Lung (tissue), 12 donors: Measurements from ENCODE around the gene LRP1. TPM values are rescaled to one million over a fixed set of nuclear protein-coding genes. Genes with fewer than 3 reads are reported as not detected.

ENCODE experiments used
- ATAC-seq: fragments of 200-7000 bp; cut with Tn5 transposase; one replicate; pipeline ENCODE4 v1.9.1; 2020; ENCODE audit warnings: moderate number of reproducible peaks; ENCODE audit not compliant: insufficient read depth, low FRiP score
- DNase-seq, 3 donors: peaks; one replicate each; pipeline ENCODE4 v3.0.0-alpha.2; 2013 to 2017
- H3K27ac ChIP-seq, 2 donors: one replicate each; pipeline ENCODE4 v1.5.1; 2013; ENCODE audit warnings: mild to moderate bottlenecking in 2 of 2, moderate library complexity in 2 of 2, control low read depth in 1 of 2, inconsistent platforms in 1 of 2, low read depth in 1 of 2, low read length in 1 of 2
- H3K27me3 ChIP-seq, 3 donors: one replicate each; pipeline ENCODE4 v1.5.1; 2013; ENCODE audit warnings: low read length in 2 of 3; ENCODE audit not compliant: control insufficient read depth in 3 of 3, insufficient read depth in 3 of 3
- H3K36me3 ChIP-seq, 4 donors: one replicate each; pipeline ENCODE4 v1.5.1; 2013; ENCODE audit warnings: low read length in 4 of 4, mild to moderate bottlenecking in 1 of 4, moderate library complexity in 1 of 4; ENCODE audit not compliant: control insufficient read depth in 4 of 4, insufficient read depth in 4 of 4
- H3K4me1 ChIP-seq, 5 donors: one replicate each; pipeline ENCODE4 v1.5.1; 2013; ENCODE audit warnings: low read length in 5 of 5, mild to moderate bottlenecking in 2 of 5, moderate library complexity in 1 of 5; ENCODE audit not compliant: control insufficient read depth in 5 of 5, insufficient read depth in 5 of 5
- H3K4me3 ChIP-seq: one replicate; pipeline ENCODE4 v1.5.1; 2013; ENCODE audit warnings: mild to moderate bottlenecking, control low read depth, moderate library complexity
- H3K9ac ChIP-seq, 2 donors: one replicate each; pipeline ENCODE4 v1.5.1; 2013; ENCODE audit warnings: low read length in 2 of 2, control low read depth in 1 of 2; ENCODE audit not compliant: insufficient read depth in 1 of 2
- H3K9me3 ChIP-seq, 4 donors: one replicate each; pipeline ENCODE4 v1.5.1; 2013; ENCODE audit warnings: low read length in 3 of 4, mild to moderate bottlenecking in 1 of 4, moderate library complexity in 1 of 4; ENCODE audit not compliant: control insufficient read depth in 4 of 4, insufficient read depth in 3 of 4
- WGBS, 2 donors: extraction: QIAGEN DNeasy Blood & Tissue Kit; methylation state at CpG; one replicate each; pipeline ENCODE4 v1.1.7; 2013; 5-methylcytosine and 5-hydroxymethylcytosine counted together
- polyA plus RNA-seq, 2 donors: library from polyadenylated mRNA; stranded (reverse); fragments of 200-250 nt; gene quantifications; one replicate each; pipeline ENCODE4 v1.2.1, GENCODE V29; 2013
- total RNA-seq, 2 donors: library from RNA; depleted of rRNA in 1 of 2; stranded (reverse); fragments of >200 nt in 1 of 2; gene quantifications; one replicate each; pipeline ENCODE4 v1.2.1, GENCODE V29; 2014 to 2021
- TF ChIP-seq, protein P1 (sequence below): IDR thresholded peaks from 2 replicates; pipeline ENCODE4 v1.5.1; 2012; ENCODE audit warnings: mild to moderate bottlenecking; ENCODE audit errors: control extremely low read depth, extremely low read depth
- donor health status: control.
- donor health status: control.
- donor health status: Bipolar disorder and iron deficiency.
- donor health status: healthy.
- donor health status: DM: yes; HTN: yes; CAD: no.

Gene LRP1
- total and polyA plus RNA-seq, 4 donors, result 52.6 to 338 (median 122) TPM

DNA sequence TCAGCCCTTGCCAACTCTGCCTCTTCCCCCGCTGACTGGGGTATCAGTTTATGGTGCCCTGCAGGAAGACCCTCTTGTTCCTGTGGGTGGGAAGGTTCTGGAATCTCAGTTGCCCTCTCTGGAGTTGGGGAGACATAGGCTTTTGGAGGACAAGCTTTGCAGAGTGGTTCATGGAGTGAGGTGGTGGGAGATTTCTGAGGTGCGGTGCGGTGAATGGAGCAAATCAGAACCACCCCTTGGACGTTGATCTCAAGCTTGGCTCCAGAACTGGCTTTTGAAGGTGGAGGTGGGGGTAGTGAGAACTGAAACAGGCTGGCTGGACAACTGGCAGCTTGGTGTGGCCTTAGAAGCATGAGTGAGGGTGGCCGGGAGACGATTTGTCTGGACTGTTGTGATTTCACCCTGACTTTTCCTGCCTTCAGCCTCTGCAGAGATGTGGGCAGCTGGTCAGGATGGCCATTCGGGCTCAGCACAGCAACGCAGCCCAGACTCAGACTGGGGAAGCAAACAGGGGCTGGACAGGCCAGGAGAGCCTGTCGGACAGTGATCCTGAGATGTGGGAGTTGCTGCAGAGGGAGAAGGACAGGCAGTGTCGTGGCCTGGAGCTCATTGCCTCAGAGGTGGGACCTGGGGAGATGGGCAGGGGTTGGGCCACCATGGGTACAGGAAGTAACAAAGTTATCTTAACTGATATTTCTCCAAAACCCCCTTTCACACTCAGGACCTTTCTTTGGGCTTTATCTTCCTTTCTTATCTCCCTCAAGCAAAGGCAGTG is 102.3 kb downstream of the LRP1 start:
- peaks cover 5 to 24% (median 20%) of the 10 kb centered on the region in 3 donors for H3K27me3 ChIP-seq
- DNase-seq, result no peak
- peaks cover 0 to 31% (median 16%) of the 10 kb centered on the region in 5 donors for H3K4me1 ChIP-seq
- TF ChIP-seq, protein P1, sequence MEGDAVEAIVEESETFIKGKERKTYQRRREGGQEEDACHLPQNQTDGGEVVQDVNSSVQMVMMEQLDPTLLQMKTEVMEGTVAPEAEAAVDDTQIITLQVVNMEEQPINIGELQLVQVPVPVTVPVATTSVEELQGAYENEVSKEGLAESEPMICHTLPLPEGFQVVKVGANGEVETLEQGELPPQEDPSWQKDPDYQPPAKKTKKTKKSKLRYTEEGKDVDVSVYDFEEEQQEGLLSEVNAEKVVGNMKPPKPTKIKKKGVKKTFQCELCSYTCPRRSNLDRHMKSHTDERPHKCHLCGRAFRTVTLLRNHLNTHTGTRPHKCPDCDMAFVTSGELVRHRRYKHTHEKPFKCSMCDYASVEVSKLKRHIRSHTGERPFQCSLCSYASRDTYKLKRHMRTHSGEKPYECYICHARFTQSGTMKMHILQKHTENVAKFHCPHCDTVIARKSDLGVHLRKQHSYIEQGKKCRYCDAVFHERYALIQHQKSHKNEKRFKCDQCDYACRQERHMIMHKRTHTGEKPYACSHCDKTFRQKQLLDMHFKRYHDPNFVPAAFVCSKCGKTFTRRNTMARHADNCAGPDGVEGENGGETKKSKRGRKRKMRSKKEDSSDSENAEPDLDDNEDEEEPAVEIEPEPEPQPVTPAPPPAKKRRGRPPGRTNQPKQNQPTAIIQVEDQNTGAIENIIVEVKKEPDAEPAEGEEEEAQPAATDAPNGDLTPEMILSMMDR, result no peak
- ATAC-seq, result no peak
- H3K9me3 ChIP-seq, result peaks cover 0 to 2% (median 0%) of the 10 kb centered on the region in 4 donors
- H3K36me3 ChIP-seq, result peaks cover 0 to 38% (median 17%) of the 10 kb centered on the region in 4 donors
- H3K27ac ChIP-seq, result peak overlapping the region in 1 of 2 donors; percentile 78
- H3K9ac ChIP-seq, result peak overlapping the region; percentile 34 to 79
- 67 to 76% methylated on average over 10 of the region's 10 CpGs for WGBS, 2 donors
- peak overlapping the region; percentile 75 for H3K4me3 ChIP-seq

DNA sequence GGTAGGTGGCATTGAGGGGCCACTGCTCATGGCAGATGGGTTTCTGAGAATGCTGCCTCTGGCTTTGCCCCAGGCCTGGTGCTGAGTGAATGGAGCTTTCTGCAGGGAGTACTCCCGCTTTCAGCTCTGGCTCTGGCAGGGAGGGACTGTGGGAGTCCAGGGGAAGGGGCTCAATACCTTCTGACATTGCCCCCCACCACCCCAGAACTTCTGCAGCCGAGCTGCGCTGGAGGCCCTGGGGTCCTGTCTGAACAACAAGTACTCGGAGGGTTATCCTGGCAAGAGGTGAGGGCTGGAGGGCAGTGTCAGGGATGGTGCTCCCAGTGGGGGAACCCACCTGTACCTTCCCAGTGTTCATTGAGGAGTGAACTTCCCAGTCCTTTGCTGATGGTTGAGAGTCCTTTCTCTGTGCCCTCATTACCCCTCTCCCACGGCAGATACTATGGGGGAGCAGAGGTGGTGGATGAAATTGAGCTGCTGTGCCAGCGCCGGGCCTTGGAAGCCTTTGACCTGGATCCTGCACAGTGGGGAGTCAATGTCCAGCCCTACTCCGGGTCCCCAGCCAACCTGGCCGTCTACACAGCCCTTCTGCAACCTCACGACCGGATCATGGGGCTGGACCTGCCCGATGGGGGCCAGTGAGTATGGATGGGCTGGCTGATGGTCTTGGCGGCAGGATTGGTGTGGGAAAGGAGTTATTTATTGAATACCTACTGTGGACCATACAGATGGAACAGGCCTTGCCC is 103.2 kb downstream of the LRP1 start:
- 96 to 97% methylated on average over 13 of the region's 13 CpGs for WGBS, 2 donors
- H3K27me3 ChIP-seq, result peaks cover 4 to 24% (median 17%) of the 10 kb centered on the region in 3 donors
- peaks cover 0 to 38% (median 17%) of the 10 kb centered on the region in 4 donors for H3K36me3 ChIP-seq
- H3K4me3 ChIP-seq, result no peak overlapping the region
- H3K9me3 ChIP-seq, result peaks cover 0 to 2% (median 0%) of the 10 kb centered on the region in 4 donors
- TF ChIP-seq, protein P1, result no peak
- ATAC-seq, result no peak
- H3K27ac ChIP-seq, result no peak overlapping the region
- no peak for DNase-seq
- no peak overlapping the region for H3K9ac ChIP-seq
- H3K4me1 ChIP-seq, result peaks cover 0 to 37% (median 16%) of the 10 kb centered on the region in 5 donors

DNA sequence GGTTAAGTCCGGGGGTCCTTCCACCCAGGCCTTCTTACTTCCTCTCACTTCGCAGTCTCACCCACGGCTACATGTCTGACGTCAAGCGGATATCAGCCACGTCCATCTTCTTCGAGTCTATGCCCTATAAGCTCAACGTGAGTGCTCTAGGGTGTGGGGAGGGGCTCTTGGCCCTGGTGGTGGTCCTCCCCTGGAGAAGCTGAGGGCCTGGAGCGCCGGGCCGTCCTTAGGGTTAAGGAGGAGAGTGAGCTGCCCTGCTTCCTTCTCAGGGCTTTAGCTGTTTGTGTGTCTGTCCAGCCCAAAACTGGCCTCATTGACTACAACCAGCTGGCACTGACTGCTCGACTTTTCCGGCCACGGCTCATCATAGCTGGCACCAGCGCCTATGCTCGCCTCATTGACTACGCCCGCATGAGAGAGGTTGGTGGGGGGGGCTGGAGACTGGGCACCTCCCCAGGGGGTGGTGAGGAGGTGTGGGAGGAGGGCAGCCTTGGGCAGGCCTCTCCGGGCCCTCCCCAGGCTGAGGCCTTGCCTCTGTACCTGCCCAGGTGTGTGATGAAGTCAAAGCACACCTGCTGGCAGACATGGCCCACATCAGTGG is 104.0 kb downstream of the LRP1 start:
- Histone ChIP-seq H3K4me3 (no peak overlapping the region), H3K27ac (no peak overlapping the region), H3K27me3 (peaks cover 4 to 22% (median 18%) of the 10 kb centered on the region in 3 donors), H3K9me3 (no peaks in the 10 kb centered on the region), H3K9ac (no peak overlapping the region), H3K36me3 (peaks cover 0 to 38% (median 17%) of the 10 kb centered on the region in 4 donors), H3K4me1 (peaks cover 0 to 40% (median 14%) of the 10 kb centered on the region in 5 donors)
- TF ChIP-seq, protein P1, result no peak
- DNase-seq (no peak), ATAC-seq (no peak)
- whole genome bisulfite sequencing, 2 donors, result 93 to 95% methylated on average over 19 of the region's 19 CpGs
